Activated T-cell treated with anti-CD3 and anti-CD28 coated beads, Interleukin-2, amount 50 U/mL, for 72 hours (primary cell): ENCODE data around the gene ATP2B2. TPM values are rescaled to one million over a fixed set of nuclear protein-coding genes. Genes with fewer than 3 reads are reported as not detected.

Experiments
- ATAC-seq, 2 donors: fragments of 150-1000 bp; cut with Tn5 transposase; replicated peaks in 1 of 2; 2 replicates each; pipeline ENCODE4 v1.10.0; 2021; ENCODE audit warnings: moderate library complexity in 2 of 2, mild to moderate bottlenecking in 1 of 2
- DNase-seq, 2 donors: peaks; one replicate each; pipeline ENCODE4 v3.0.0; 2021 to 2022; ENCODE audit warnings: mixed read lengths in 1 of 2
- H3K27ac Mint-ChIP-seq: one replicate; pipeline ENCODE4 v1.8.0; 2022; ENCODE audit warnings: mild to moderate bottlenecking, moderate library complexity, mixed read lengths
- H3K27me3 Mint-ChIP-seq: one replicate; pipeline ENCODE4 v1.8.0; 2022; ENCODE audit warnings: low read depth, mixed read lengths
- H3K36me3 Mint-ChIP-seq, 2 donors: one replicate each; pipeline ENCODE4 v1.8.0; 2022; ENCODE audit warnings: mixed read lengths in 2 of 2, mild to moderate bottlenecking in 1 of 2; ENCODE audit not compliant: insufficient read depth in 2 of 2
- H3K4me1 Mint-ChIP-seq: one replicate; pipeline ENCODE4 v1.8.0; 2022; ENCODE audit warnings: low read depth, mixed read lengths
- H3K4me3 Mint-ChIP-seq, 2 donors: one replicate each; pipeline ENCODE4 v1.8.0; 2022; ENCODE audit warnings: mild to moderate bottlenecking in 2 of 2, mixed read lengths in 2 of 2, moderate library complexity in 2 of 2
- H3K9me3 Mint-ChIP-seq, 2 donors: one replicate each; pipeline ENCODE4 v1.8.0; 2022; ENCODE audit warnings: mixed read lengths in 2 of 2
- total RNA-seq, 2 donors: library from RNA; stranded (reverse); gene quantifications; one replicate each; pipeline ENCODE4 v1.2.3, GENCODE V29; 2022

The ATP2B2 gene
- total RNA-seq, 2 donors from 2014 or later = not detected

GRCh38 chr3:10344147-10344943 is 161.0 kb downstream of the ATP2B2 start:
- no peaks in the 10 kb centered on the region for H3K27me3 Mint-ChIP-seq
- ATAC-seq (peak; percentile 42 to 49), DNase-seq (peak; percentile 48 to 61)
- no peak overlapping the region for H3K4me3 Mint-ChIP-seq
- H3K27ac Mint-ChIP-seq = no peak overlapping the region
- H3K36me3 Mint-ChIP-seq = no peaks in the 10 kb centered on the region
- H3K9me3 Mint-ChIP-seq = no peaks in the 10 kb centered on the region
- H3K4me1 Mint-ChIP-seq = peaks cover 5% of the 10 kb centered on the region

DNA sequence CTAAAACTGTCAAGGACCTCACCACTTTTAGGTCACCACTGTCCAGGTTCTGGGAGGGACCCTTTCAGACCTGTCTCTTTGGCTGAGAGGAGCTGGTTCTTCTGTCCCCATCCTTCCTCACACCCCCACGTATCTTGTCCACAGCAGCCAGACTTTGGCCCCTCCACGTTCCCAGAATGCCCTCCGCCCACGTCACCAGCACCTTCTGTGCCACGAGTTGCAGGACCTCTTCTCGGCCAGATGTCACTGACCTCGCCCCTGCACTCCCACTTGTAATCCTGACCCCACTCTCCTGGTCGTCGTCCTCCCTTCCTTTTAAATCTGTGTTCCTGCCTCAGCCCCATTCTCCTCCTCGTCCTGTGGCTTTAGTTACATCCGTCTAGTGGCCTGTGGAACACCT is 161.9 kb downstream of the ATP2B2 start:
- Mint-ChIP-seq H3K36me3 (no peaks in the 10 kb centered on the region), H3K9me3 (no peaks in the 10 kb centered on the region), H3K27ac (no peak overlapping the region), H3K4me1 (peaks cover 5% of the 10 kb centered on the region), H3K4me3 (no peak overlapping the region), H3K27me3 (no peaks in the 10 kb centered on the region)
- DNase-seq (no peak), ATAC-seq (no peak)

- Mint-ChIP-seq H3K9me3 (no peaks in the 10 kb centered on the region), H3K4me1 (peaks cover 5% of the 10 kb centered on the region), H3K27ac (no peak overlapping the region), H3K27me3 (no peaks in the 10 kb centered on the region), H3K4me3 (no peak overlapping the region), H3K36me3 (no peaks in the 10 kb centered on the region)
- ATAC-seq = no peak
- no peak for DNase-seq
Observed at GRCh38 chr3:10342781-10343180, 162.6 kb downstream of the ATP2B2 start.

DNA sequence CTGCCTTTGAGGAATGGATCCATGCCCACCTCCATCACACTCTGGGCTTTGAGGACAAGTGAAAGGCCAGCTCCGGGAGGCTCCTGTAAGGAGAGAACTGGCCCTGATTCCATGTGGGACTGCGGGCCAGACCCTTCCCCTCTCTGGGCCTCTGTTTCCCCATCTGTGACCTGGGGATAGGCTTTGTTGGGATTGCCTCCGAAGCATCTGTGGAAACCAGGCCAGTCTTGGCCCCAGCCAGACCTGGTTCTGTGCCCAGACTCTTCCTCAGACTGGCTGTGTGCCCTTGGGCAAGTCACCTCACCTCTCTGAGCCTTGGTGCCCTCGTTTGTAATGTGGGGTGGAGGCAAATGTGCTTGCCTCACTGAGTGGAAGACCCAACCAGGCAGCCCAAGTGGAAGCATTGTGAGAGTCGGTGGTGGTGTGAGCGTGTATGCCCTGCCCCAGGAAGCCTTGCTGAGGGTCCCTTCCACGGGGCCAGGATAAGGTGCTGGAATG is 163.4 kb downstream of the ATP2B2 start:
- Mint-ChIP-seq H3K9me3 (no peaks in the 10 kb centered on the region), H3K4me1 (peaks cover 5% of the 10 kb centered on the region), H3K4me3 (no peak overlapping the region), H3K36me3 (no peaks in the 10 kb centered on the region), H3K27ac (no peak overlapping the region), H3K27me3 (no peaks in the 10 kb centered on the region)
- no peak for DNase-seq
- no peak for ATAC-seq

DNA sequence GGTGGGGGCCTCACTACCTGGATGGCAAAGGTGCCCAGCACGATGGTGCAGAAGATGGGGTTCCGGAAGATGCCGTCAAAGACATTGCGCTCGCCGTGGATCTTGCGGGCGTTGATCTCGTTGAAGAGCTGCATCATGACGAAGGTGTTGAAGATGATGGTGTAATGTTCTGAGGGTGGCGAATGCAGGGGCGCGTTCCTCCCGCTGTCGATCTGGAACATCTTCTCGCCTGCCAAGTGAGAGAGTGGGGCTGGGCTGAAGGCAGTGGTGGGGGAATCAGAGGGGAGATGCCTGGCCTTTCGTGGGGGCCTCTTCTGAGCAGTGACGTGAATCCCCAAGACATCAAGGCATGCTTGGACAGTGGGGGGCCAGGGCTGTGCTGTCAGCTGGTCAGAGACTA is 164.9 kb downstream of the ATP2B2 start:
- H3K27ac Mint-ChIP-seq = no peak overlapping the region
- H3K4me1 Mint-ChIP-seq = peaks cover 5% of the 10 kb centered on the region
- H3K9me3 Mint-ChIP-seq = no peaks in the 10 kb centered on the region
- ATAC-seq (no peak), DNase-seq (no peak)
- H3K27me3 Mint-ChIP-seq = no peaks in the 10 kb centered on the region
- no peaks in the 10 kb centered on the region for H3K36me3 Mint-ChIP-seq
- no peak overlapping the region for H3K4me3 Mint-ChIP-seq

DNA sequence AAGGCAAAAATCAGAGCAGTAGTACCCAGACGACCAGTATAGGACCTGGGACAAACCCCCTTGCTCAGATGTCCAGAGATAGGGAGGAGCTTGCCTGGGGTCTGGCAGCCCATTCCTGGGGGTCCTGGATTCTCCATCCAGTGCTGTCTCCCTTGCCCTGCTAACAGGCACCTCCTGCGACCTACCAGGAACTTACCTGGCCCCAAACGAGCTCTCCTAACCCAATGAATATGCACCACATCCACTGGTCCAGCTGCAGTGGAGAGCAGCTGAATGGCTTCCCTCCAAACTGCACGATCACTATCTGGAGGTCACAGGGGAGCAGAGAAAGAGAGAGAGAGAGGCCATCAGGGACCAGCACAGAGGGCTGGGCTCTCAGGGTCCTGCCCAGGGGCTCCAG is 165.3 kb downstream of the ATP2B2 start:
- ATAC-seq (no peak), DNase-seq (no peak)
- peaks cover 5% of the 10 kb centered on the region for H3K4me1 Mint-ChIP-seq
- H3K36me3 Mint-ChIP-seq = no peaks in the 10 kb centered on the region
- H3K9me3 Mint-ChIP-seq = no peaks in the 10 kb centered on the region
- no peak overlapping the region for H3K4me3 Mint-ChIP-seq
- H3K27ac Mint-ChIP-seq = no peak overlapping the region
- H3K27me3 Mint-ChIP-seq = no peaks in the 10 kb centered on the region

- H3K9me3 Mint-ChIP-seq = no peaks in the 10 kb centered on the region
- no peaks in the 10 kb centered on the region for H3K27me3 Mint-ChIP-seq
- no peak overlapping the region for H3K4me3 Mint-ChIP-seq
- no peaks in the 10 kb centered on the region for H3K36me3 Mint-ChIP-seq
- peaks cover 5% of the 10 kb centered on the region for H3K4me1 Mint-ChIP-seq
- H3K27ac Mint-ChIP-seq = no peak overlapping the region
- DNase-seq (no peak), ATAC-seq (no peak)
Observed at GRCh38 chr3:10339376-10339955, 165.9 kb downstream of the ATP2B2 start.

- DNase-seq = no peak
- Mint-ChIP-seq H3K27me3 (peaks cover under 1% of the 10 kb centered on the region), H3K27ac (no peak overlapping the region), H3K4me3 (no peak overlapping the region), H3K4me1 (no peaks in the 10 kb centered on the region), H3K36me3 (no peaks in the 10 kb centered on the region), H3K9me3 (no peaks in the 10 kb centered on the region)
- ATAC-seq = no peak
Observed at GRCh38 chr3:10338591-10339353, 166.6 kb downstream of the ATP2B2 start.

- H3K9me3 Mint-ChIP-seq = no peaks in the 10 kb centered on the region
- no peak overlapping the region for H3K27ac Mint-ChIP-seq
- peaks cover 7% of the 10 kb centered on the region for H3K27me3 Mint-ChIP-seq
- no peak overlapping the region for H3K4me3 Mint-ChIP-seq
- ATAC-seq = no peak
- no peaks in the 10 kb centered on the region for H3K36me3 Mint-ChIP-seq
- H3K4me1 Mint-ChIP-seq = no peaks in the 10 kb centered on the region
- no peak for DNase-seq
Observed at GRCh38 chr3:10338164-10338470, 167.3 kb downstream of the ATP2B2 start.

DNA sequence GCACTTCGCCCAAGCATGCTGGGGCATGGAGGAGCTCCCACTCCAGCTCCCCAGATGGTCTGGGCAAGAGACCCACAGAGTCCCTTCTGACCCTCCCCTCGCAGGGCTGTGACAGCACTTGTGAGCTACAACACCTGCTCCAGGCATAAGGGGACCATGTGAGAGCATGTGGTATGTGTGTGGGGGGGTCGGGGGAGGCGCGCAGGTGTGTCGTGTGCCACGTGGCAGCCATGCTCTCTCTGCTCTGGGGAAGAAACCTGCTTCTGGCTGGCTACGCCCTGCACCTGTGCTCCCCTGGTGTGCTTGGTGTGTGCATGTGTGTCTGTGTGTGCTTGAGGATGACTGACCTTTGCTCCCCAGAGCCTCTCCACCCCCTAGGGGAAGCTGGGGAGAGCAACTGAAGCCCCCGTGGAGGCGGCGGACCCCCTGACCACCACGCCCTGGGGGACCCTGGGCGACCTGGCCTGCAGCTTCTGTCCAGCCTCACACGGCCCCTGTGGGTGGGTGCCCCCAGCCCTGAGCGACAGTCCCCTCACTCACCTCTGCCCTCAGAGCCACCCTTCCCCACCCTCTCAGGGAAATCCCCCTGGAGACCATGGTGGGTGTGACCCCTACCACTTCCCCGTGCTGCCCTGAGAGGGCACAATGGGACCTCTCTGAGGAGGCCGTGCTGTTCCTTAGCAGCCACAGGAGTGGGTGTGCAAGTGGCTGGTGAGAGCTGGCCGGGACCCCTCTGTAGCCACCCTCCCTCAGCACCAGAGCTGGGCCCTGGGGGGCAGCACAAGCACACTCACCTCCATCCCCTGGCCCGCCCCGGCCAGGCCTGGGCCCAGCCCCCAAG is 167.8 kb downstream of the ATP2B2 start:
- no peak for DNase-seq

DNA sequence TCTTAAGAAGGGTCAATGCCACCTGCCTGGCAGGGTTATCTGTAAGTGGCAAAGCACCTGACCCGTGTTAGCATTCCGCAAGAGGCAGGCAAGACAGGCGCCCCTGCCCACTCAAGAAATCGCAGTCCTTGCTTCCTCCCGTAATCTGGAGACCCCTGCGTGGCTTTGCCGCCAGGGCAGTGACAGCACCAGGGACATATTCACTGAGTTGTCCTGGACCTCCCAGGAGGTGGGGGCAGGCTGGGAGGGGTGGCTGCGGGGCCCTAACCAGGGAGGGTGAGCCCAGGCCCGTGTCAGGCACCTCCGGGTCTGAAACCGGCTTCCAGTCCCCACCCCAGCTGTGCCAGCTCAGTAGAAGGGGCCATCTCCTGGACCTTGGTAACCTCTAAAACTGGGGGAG is 168.6 kb downstream of the ATP2B2 start:
- Mint-ChIP-seq H3K4me1 (no peaks in the 10 kb centered on the region), H3K4me3 (no peak overlapping the region), H3K27me3 (peaks cover 7% of the 10 kb centered on the region), H3K36me3 (no peaks in the 10 kb centered on the region), H3K27ac (no peak overlapping the region), H3K9me3 (no peaks in the 10 kb centered on the region)
- DNase-seq (no peak), ATAC-seq (no peak)

More for the DNA sequence above, 167.8 kb downstream of the ATP2B2 start:
- no peaks in the 10 kb centered on the region for H3K4me1 Mint-ChIP-seq
- H3K9me3 Mint-ChIP-seq = no peaks in the 10 kb centered on the region
- ATAC-seq = no peak
- H3K4me3 Mint-ChIP-seq = no peak overlapping the region
- no peaks in the 10 kb centered on the region for H3K36me3 Mint-ChIP-seq
- no peak overlapping the region for H3K27ac Mint-ChIP-seq
- peaks cover 7% of the 10 kb centered on the region for H3K27me3 Mint-ChIP-seq

DNA sequence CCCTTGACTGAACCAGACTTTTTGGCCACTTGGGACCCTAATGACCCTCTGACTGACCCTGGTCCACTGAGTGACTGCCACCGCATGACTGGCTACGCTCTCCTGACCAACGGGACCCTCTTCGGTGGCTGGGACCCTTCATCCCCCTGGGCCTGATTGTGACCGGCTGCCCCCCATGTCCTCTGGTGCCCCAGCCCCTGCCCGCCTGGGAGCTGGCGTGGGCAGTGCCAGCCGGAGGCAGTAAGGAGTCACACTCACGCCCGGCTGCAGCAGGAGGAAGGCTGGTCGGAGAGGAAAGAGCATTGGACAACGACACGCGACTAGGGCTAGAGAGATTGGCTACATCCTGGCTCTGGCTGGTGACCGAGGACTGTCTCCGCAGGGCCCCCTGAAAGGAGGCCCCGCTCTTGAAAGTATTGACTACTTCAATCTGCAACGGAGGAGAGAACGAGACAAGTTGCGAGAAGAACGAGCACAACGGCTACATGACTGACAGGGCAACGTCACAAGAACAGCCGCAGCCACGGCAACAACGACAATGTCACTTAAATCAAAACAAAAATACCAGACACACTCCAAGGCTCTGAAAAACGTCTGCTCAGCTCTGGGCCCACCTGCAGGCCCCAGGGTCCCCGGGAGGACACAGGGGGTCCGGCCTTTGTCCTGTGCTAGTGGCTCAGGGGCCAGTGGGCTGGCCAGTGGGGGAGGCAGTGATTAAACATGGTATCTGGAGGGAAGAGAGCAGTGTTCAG is 169.3 kb downstream of the ATP2B2 start:
- no peaks in the 10 kb centered on the region for H3K36me3 Mint-ChIP-seq
- peaks cover 7% of the 10 kb centered on the region for H3K27me3 Mint-ChIP-seq
- H3K4me3 Mint-ChIP-seq = no peak overlapping the region
- DNase-seq = no peak
- no peaks in the 10 kb centered on the region for H3K9me3 Mint-ChIP-seq
- H3K4me1 Mint-ChIP-seq = no peaks in the 10 kb centered on the region
- ATAC-seq = no peak
- H3K27ac Mint-ChIP-seq = no peak overlapping the region
